Kidney epithelial cell (primary cell): ENCODE data around the gene DIP2A. TPM values are rescaled to one million over a fixed set of nuclear protein-coding genes. Genes with fewer than 3 reads are reported as not detected.

Source experiments
- DNase-seq: peaks from one replicate; pipeline ENCODE4 v3.0.0-alpha.2; 2010; ENCODE audit warnings: low read depth
- H3K27me3 ChIP-seq: 2 replicates; pipeline ENCODE4 v1.6.0; 2011; ENCODE audit warnings: low read length; ENCODE audit not compliant: control insufficient read depth, insufficient read depth
- H3K36me3 ChIP-seq: 2 replicates; pipeline ENCODE4 v1.5.1; 2011; ENCODE audit warnings: low read length; ENCODE audit not compliant: control insufficient read depth, insufficient read depth
- H3K4me3 ChIP-seq: 2 replicates; pipeline ENCODE4 v1.5.1; 2011; ENCODE audit warnings: low read depth, mild to moderate bottlenecking, control low read depth, low read length
- total RNA-seq: library from RNA; depleted of rRNA; stranded (reverse); fragments of >200 nt; gene quantifications from 2 replicates; pipeline ENCODE4 v1.2.3, GENCODE V29; 2015
- TF ChIP-seq, protein P1 (sequence below): IDR thresholded peaks from 2 replicates; pipeline ENCODE4 v1.5.1; 2011; ENCODE audit warnings: mild to moderate bottlenecking, moderate library complexity, low read length, control low read depth, inconsistent platforms; ENCODE audit not compliant: insufficient read depth, poor library complexity, severe bottlenecking

The DIP2A gene
- total RNA-seq, 1 donor from 2014 or later: 16.0 TPM

DNA sequence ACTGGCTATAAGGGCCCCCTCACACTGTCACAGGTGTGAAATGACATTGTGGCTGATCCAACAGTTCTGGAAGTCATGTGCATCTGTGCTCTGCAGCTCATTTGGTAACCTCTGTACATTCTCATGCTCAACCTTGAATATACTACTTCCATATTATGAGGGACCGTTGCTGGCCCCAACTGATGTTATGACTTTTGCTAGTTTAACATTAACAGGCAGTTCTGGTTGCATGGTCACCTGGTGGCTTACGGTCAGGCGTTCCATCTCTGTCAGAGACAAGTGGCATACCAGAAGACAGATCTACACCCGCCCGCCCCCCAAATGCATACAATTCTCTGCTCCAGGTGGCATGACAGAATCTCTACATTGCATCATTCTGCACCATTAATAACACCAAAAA is 6.0 kb upstream of the DIP2A start:
- Histone ChIP-seq H3K4me3 (no peak overlapping the region), H3K27me3 (no peaks in the 10 kb centered on the region), H3K36me3 (no peaks in the 10 kb centered on the region)
- no peak for DNase-seq
- TF ChIP-seq, protein P1, sequence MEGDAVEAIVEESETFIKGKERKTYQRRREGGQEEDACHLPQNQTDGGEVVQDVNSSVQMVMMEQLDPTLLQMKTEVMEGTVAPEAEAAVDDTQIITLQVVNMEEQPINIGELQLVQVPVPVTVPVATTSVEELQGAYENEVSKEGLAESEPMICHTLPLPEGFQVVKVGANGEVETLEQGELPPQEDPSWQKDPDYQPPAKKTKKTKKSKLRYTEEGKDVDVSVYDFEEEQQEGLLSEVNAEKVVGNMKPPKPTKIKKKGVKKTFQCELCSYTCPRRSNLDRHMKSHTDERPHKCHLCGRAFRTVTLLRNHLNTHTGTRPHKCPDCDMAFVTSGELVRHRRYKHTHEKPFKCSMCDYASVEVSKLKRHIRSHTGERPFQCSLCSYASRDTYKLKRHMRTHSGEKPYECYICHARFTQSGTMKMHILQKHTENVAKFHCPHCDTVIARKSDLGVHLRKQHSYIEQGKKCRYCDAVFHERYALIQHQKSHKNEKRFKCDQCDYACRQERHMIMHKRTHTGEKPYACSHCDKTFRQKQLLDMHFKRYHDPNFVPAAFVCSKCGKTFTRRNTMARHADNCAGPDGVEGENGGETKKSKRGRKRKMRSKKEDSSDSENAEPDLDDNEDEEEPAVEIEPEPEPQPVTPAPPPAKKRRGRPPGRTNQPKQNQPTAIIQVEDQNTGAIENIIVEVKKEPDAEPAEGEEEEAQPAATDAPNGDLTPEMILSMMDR: no peak

DNA sequence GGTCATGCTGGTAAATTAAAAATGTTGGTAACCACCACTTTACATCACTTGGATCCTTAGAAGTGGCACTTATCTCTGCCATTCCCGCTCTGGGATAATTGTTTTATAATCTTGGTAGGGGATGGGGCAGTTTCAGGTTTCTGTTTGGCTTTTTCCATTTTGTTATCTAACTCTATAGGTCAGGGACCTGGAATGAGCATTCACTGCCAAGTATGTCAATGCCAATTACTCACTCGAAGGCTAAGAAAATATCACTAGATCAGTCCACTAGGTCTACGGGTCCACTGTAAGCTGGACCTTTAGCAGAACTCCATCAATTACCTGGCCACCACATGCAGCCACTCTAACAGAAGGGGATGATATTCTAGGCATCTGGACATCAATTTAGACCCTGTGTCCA is 4.5 kb upstream of the DIP2A start:
- no peak for DNase-seq
- Histone ChIP-seq H3K27me3 (no peaks in the 10 kb centered on the region), H3K36me3 (no peaks in the 10 kb centered on the region), H3K4me3 (no peak overlapping the region)
- TF ChIP-seq, protein P1: no peak

DNA sequence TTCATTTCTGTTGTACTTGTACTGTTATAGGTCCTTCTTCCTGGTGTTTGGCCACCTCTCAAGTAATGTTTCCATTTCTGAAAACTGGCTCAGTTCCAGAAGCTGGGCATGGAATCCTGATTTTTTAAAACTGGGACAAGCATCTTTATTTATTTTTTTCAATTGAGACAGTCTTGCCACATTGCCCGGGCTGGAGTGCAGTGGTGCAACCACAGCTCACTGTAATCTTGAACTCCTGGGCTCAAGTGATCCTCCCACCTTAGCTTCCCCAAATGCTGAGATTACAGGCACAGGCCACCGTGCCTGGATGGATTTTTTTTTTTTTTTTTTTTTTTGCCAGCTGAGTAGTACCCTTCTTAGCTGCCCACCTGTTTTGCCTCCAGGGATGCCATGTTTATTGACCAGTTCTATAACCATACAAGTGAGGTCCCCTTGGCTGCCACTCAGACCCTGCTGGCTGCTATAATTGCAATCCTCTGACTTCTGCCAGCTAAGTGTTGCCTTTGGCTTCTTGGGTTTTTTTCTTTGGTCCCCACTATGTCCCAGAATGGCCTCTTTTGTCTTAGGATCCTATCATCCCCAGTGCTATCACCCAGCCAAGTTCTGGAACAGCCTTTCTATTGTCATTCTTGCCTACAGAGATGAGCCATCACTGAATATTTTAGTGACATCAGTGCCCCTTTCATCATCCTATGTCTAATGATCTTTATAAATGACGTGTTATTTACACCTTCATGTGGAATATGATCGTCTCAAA is 3.9 kb upstream of the DIP2A start:
- H3K27me3 ChIP-seq: no peaks in the 10 kb centered on the region
- H3K36me3 ChIP-seq: no peaks in the 10 kb centered on the region
- TF ChIP-seq, protein P1: no peak
- no peak overlapping the region for H3K4me3 ChIP-seq
- no peak for DNase-seq

DNA sequence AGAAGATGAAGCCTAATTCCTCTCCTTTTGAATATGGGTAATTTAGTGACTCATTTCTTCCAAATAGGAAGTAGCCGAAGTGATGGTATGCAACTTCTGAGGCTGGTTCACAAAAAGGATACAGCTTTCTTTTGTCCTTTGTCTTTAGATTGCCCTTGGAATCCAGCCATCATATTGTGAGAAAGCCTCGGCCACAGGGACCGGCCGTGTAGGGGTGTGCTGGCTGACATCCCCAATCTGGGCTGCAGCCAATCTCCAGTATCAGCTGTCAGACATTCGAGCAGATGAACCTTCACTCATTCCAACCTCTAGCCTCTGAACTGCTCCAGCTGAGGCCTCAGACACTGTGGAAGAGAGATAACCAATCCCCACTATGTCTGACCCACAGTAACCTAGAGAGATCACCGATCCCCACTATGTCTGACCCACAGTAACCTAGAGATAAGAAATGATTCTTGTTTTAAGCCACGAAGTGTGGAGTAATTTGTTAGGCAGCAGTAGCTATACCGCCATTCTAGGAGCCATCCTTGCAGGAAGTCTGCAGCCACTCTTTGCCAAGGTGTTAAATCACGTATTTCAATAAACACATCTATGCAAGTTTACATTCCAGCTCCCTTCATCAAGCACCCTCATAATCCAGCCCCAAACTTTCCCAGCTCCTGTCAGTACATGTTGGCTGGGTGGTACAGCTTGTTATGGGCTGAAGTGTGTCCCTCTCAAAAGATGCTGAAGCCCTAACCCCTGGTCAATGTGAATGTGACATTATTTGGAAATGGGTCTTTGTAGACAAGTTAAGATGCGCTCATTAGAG is 2.9 kb upstream of the DIP2A start:
- H3K4me3 ChIP-seq: no peak overlapping the region
- DNase-seq: no peak
- no peaks in the 10 kb centered on the region for H3K36me3 ChIP-seq
- TF ChIP-seq, protein P1: no peak
- no peaks in the 10 kb centered on the region for H3K27me3 ChIP-seq

DNA sequence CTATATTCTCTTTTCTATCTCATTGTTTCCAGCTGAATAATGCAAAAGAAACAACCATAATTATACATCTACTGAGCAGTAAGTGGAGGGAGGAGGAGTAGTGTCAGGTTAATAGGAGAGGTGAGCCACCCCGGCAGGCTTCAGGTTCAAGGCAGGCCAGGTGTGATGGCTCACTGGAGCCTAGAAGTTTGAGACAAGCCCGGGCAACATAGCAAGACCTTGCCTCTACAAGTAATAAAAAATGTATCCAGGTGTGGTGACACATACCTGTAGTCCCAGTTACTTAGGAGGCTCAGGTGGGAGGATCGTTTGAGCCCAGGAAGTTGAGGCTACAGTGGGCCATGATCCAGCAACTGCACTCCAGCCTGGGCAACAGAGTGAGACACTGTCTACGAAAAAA is 1.9 kb upstream of the DIP2A start:
- Histone ChIP-seq H3K4me3 (no peak overlapping the region), H3K36me3 (no peaks in the 10 kb centered on the region), H3K27me3 (no peaks in the 10 kb centered on the region)
- no peak for DNase-seq
- TF ChIP-seq, protein P1: no peak
